GM23338 (cell line): Measurements from ENCODE around the gene APOL1. TPM values are rescaled to one million over a fixed set of nuclear protein-coding genes. Genes with fewer than 3 reads are reported as not detected.

Experiments
- ATAC-seq: fragments of 200-7000 bp; cut with Tn5 transposase; 3 replicates; pipeline ENCODE4 v1.9.1; 2020
- DNase-seq: peaks from one replicate; pipeline ENCODE4 v3.0.0-alpha.2; 2015; ENCODE audit warnings: low spot score
- H2AFZ ChIP-seq: fragments of 200-600 bp; sonication (generic); 2 replicates; pipeline ENCODE4 v1.8.0; 2016; ENCODE audit warnings: antibody characterized with exemption, mild to moderate bottlenecking, moderate library complexity
- H3F3A ChIP-seq: fragments of 200-600 bp; sonication (generic); replicated peaks from 2 replicates; pipeline ENCODE4 v1.8.0; 2017; ENCODE audit warnings: antibody characterized with exemption, mixed run types, low read depth
- H3K27ac ChIP-seq: fragments of 200-600 bp; sonication (generic); 2 replicates; pipeline ENCODE4 v1.6.1; 2016; ENCODE audit warnings: low read depth
- H3K27me3 ChIP-seq: fragments of 200-600 bp; sonication (generic); 2 replicates; pipeline ENCODE4 v1.8.0; 2016; ENCODE audit warnings: mild to moderate bottlenecking, mixed run types, moderate library complexity; ENCODE audit not compliant: insufficient read depth
- H3K36me3 ChIP-seq: fragments of 200-600 bp; sonication (generic); 2 replicates; pipeline ENCODE4 v1.8.0; 2016; ENCODE audit warnings: mild to moderate bottlenecking; ENCODE audit not compliant: insufficient read depth
- H3K4me1 ChIP-seq: fragments of 200-600 bp; sonication (generic); 2 replicates; pipeline ENCODE4 v1.8.0; 2016; ENCODE audit warnings: mild to moderate bottlenecking, moderate library complexity; ENCODE audit not compliant: insufficient read depth
- H3K4me2 ChIP-seq: fragments of 200-600 bp; sonication (generic); 2 replicates; pipeline ENCODE4 v1.7.1; 2017; ENCODE audit warnings: mixed run types
- H3K4me3 ChIP-seq: fragments of 200-600 bp; sonication (generic); 2 replicates; pipeline ENCODE4 v1.6.1; 2016; ENCODE audit warnings: mixed run types
- H3K79me2 ChIP-seq: fragments of 200-600 bp; sonication (generic); replicated peaks from 2 replicates; pipeline ENCODE4 v1.8.0; 2017; ENCODE audit warnings: mild to moderate bottlenecking; ENCODE audit not compliant: insufficient read depth
- H3K9me2 ChIP-seq: fragments of 200-600 bp; sonication (generic); 2 replicates; pipeline ENCODE4 v1.8.0; 2017; ENCODE audit not compliant: insufficient read depth
- H4K20me1 ChIP-seq: fragments of 200-600 bp; sonication (generic); replicated peaks from 2 replicates; pipeline ENCODE4 v1.8.0; 2017; ENCODE audit warnings: mild to moderate bottlenecking; ENCODE audit not compliant: insufficient read depth
- H3K27ac Mint-ChIP-seq: 2 replicates; pipeline ENCODE4 v1.8.0; 2020; ENCODE audit warnings: inconsistent platforms, mild to moderate bottlenecking, moderate library complexity, mixed read lengths
- H3K27me3 Mint-ChIP-seq: 3 replicates; pipeline ENCODE4 v1.8.0; 2022; ENCODE audit warnings: low read depth, mild to moderate bottlenecking, moderate library complexity, mixed read lengths, inconsistent platforms; ENCODE audit not compliant: insufficient read depth, poor library complexity
- H3K36me3 Mint-ChIP-seq: 3 replicates; pipeline ENCODE4 v1.8.0; 2021; ENCODE audit warnings: low read depth, mild to moderate bottlenecking, inconsistent platforms, moderate library complexity, mixed read lengths
- H3K4me1 Mint-ChIP-seq: 3 replicates; pipeline ENCODE4 v1.8.0; 2020; ENCODE audit warnings: mild to moderate bottlenecking, inconsistent platforms, mixed read lengths
- H3K4me3 Mint-ChIP-seq: 3 replicates; pipeline ENCODE4 v1.8.0; 2021; ENCODE audit warnings: moderate library complexity, mild to moderate bottlenecking, inconsistent platforms, mixed read lengths
- H3K9me3 Mint-ChIP-seq: 3 replicates; pipeline ENCODE4 v1.8.0; 2020; ENCODE audit warnings: moderate library complexity, mild to moderate bottlenecking, inconsistent platforms, mixed read lengths
- CREB1 ChIP-seq: fragments of 250-450 bp; sonication (Bioruptor Pico); IDR thresholded peaks from 2 replicates; pipeline ENCODE4 v1.5.0; 2020; ENCODE audit warnings: low read depth, mild to moderate bottlenecking, moderate library complexity
- CTCF ChIP-seq, 2 experiments: fragments of 200-600 bp in 1 of 2; sonication (generic) in 1 of 2; conservative IDR thresholded peaks; 2 replicates each; pipeline versions ENCODE4 v1.5.1 to v1.6.1; 2016 to 2017; ENCODE audit warnings: antibody characterized with exemption in 2 of 2, low read depth in 2 of 2, mild to moderate bottlenecking in 2 of 2, moderate library complexity in 1 of 2
- ETS1 ChIP-seq: IDR thresholded peaks from 2 replicates; pipeline ENCODE4 v1.6.1; 2016; ENCODE audit warnings: antibody characterized with exemption
- EZH2 ChIP-seq: fragments of 200-600 bp; sonication (generic); IDR thresholded peaks from one replicate; pipeline ENCODE4 v1.8.0; 2017; ENCODE audit warnings: antibody characterized with exemption, mild to moderate bottlenecking, low read depth; ENCODE audit not compliant: unreplicated experiment
- EZH2phosphoT487 ChIP-seq: fragments of 200-600 bp; sonication (generic); IDR thresholded peaks from one replicate; pipeline ENCODE4 v1.8.1; 2018; ENCODE audit warnings: antibody characterized with exemption; ENCODE audit not compliant: unreplicated experiment
- JUNB ChIP-seq: IDR thresholded peaks from one replicate; pipeline ENCODE4 v1.6.1; 2016; ENCODE audit warnings: antibody characterized with exemption; ENCODE audit not compliant: unreplicated experiment
- NANOG ChIP-seq: IDR thresholded peaks from 2 replicates; pipeline ENCODE4 v1.6.1; 2016; ENCODE audit warnings: antibody characterized with exemption, borderline replicate concordance
- REST ChIP-seq: IDR thresholded peaks from one replicate; pipeline ENCODE4 v1.6.1; 2018; ENCODE audit warnings: antibody characterized with exemption; ENCODE audit not compliant: unreplicated experiment
- STAT1 ChIP-seq: IDR thresholded peaks from one replicate; pipeline ENCODE4 v1.6.1; 2016; ENCODE audit warnings: antibody characterized with exemption; ENCODE audit not compliant: unreplicated experiment
- ZNF114 ChIP-seq: fragments of 250-450 bp; sonication (Bioruptor Pico); IDR thresholded peaks from 2 replicates; pipeline ENCODE4 v1.5.0; 2020; ENCODE audit warnings: mild to moderate bottlenecking, moderate library complexity
- polyA plus RNA-seq: library from polyadenylated mRNA; unstranded; fragments of >200 nt; fragmentation: Nextera tagmentation; extraction: Ambion mirVana; gene quantifications from 2 replicates; pipeline ENCODE4 v1.2.1, GENCODE V29; 2016
- total RNA-seq: library from RNA; depleted of rRNA; stranded (reverse); fragments of >200 nt; shearing (Covaris generic); gene quantifications from 2 replicates; pipeline ENCODE4 v1.2.3, GENCODE V29; 2014

The APOL1 gene
- total and polyA plus RNA-seq, 2 experiments from 2014 or later: 0.11 TPM; not detected in 1

- Mint-ChIP-seq H3K9me3 (peaks cover 4% of the 10 kb centered on the region; the same call in 2 of the 3 replicates), H3K27me3 (peaks cover 10% of the 10 kb centered on the region), H3K4me3 (no peak overlapping the region), H3K36me3 (peaks cover 19% of the 10 kb centered on the region), H3K27ac (no peak overlapping the region), H3K4me1 (peaks cover 20% of the 10 kb centered on the region)
- TF ChIP-seq ZNF114 (CRISPR knock-in tag): no peak
- TF ChIP-seq STAT1: no peak
- no peak for DNase-seq
- H3K36me3 ChIP-seq: no peaks in the 10 kb centered on the region
- no peaks in the 10 kb centered on the region for H3K9me2 ChIP-seq
- H3K4me3 ChIP-seq: no peak overlapping the region
- no peaks in the 10 kb centered on the region for H4K20me1 ChIP-seq
- H2AFZ ChIP-seq: no peak overlapping the region
- H3K79me2 ChIP-seq: no peaks in the 10 kb centered on the region; the same call in 1 of the 2 replicates
- peaks cover 8% of the 10 kb centered on the region for H3K4me1 ChIP-seq
- H3K27me3 ChIP-seq: no peaks in the 10 kb centered on the region
- no peaks in the 10 kb centered on the region for H3F3A ChIP-seq
- H3K27ac ChIP-seq: no peak overlapping the region
- H3K4me2 ChIP-seq: no peak overlapping the region
- ATAC-seq: no peak
These were observed 18.7 kb upstream of the APOL1 start for GRCh38 chr22:36234213-36234612.

- Histone ChIP-seq H3K27me3 (no peaks in the 10 kb centered on the region), H3K4me2 (no peak overlapping the region), H3K27ac (no peak overlapping the region), H2AFZ (no peak overlapping the region), H3K36me3 (no peaks in the 10 kb centered on the region), H3K4me3 (no peak overlapping the region), H3F3A (no peaks in the 10 kb centered on the region), H3K9me2 (no peaks in the 10 kb centered on the region), H3K4me1 (peaks cover 8% of the 10 kb centered on the region), H3K79me2 (no peaks in the 10 kb centered on the region; the same call in 1 of the 2 replicates), H4K20me1 (no peaks in the 10 kb centered on the region)
- peaks cover 15% of the 10 kb centered on the region for H3K27me3 Mint-ChIP-seq
- H3K9me3 Mint-ChIP-seq: peaks cover 4% of the 10 kb centered on the region
- no peak overlapping the region for H3K4me3 Mint-ChIP-seq
- ATAC-seq (no peak), DNase-seq (no peak)
- H3K4me1 Mint-ChIP-seq: peaks cover 24% of the 10 kb centered on the region
- H3K36me3 Mint-ChIP-seq: peaks cover 19% of the 10 kb centered on the region
- H3K27ac Mint-ChIP-seq: no peak overlapping the region; the same call in 1 of the 2 replicates
- TF ChIP-seq REST (no peak), ETS1 (no peak), EZH2phosphoT487 (no peak), JUNB (no peak), EZH2 (no peak), CREB1 (no peak), ZNF114 (CRISPR knock-in tag) (no peak), NANOG (no peak), CTCF (conservative IDR thresholded peaks at IDR 0.05; ENCODE audit: low read depth in 2 of 2) (no peak)
These were observed 18.0 kb upstream of the APOL1 start for GRCh38 chr22:36234919-36235318.
